ENCODE results near the gene HOMER3. TPM values are rescaled to one million over a fixed set of nuclear protein-coding genes. Genes with fewer than 3 reads are reported as not detected.

HOMER3 gene
- total and polyA plus RNA-seq, 2 experiments from 2014 or later: 16.7 to 38.4 TPM

GRCh38 chr19:18969931-18970659 lies 29.1 kb upstream of the HOMER3 start (continued):
- no peak for TF ChIP-seq ZNF462 (CRISPR knock-in tag; IDR thresholded peaks at IDR 0.05)
- TF ChIP-seq ZNF331 (CRISPR knock-in tag; IDR thresholded peaks at IDR 0.05; ENCODE audit: low read depth): no peak
- TF ChIP-seq STAT1 (IDR thresholded peaks at IDR 0.05; ENCODE audit: unreplicated experiment): no peak
- no peak for TF ChIP-seq EZH2 (IDR thresholded peaks at IDR 0.05; ENCODE audit: low read depth, unreplicated experiment)
- TF ChIP-seq EZH2phosphoT487 (IDR thresholded peaks at IDR 0.05; ENCODE audit: unreplicated experiment): no peak

DNA sequence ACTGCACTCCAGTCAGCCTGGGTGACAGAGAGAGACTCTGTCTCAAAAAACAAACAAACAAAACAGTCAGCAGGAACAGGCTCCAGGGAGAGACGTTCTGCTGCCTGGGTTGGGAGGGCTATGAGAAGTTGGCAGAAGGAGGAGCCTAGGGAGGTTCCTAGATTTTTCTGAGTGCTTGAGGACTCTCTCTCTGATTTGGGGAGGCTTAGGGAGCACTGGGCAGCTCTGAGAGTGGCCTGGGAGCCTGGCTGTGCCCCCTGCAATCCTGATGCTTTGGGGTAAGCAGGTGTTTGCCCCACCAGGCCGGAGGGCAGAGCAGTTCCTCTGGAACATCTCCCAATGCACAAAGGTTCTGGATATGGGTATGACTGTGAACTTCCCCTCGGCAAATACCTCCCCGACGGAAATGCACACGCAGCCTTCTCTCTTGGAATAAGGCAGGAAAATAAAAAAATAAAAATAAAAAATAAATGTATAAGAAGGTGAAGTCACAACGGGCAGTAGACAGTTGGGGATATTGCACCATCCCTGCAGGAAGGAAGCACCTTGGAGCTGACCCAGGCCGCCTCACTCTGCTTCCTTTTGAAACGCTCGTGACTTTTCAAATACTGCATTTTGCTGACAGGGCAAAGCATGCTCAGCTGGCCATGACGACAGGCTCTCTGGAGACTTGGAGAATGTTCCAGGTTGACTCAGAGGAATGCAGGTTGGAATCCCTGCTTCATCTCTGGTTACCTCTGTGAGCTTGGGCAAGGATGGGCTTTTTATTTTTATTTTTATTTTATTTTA lies 26.5 kb upstream of the HOMER3 start:
- no peaks in the 10 kb centered on the region; the same call in 1 of the 2 replicates for H3K4me1 ChIP-seq (ENCODE audit: insufficient read depth)
- peaks cover 11% of the 10 kb centered on the region for H3K27me3 Mint-ChIP-seq (ENCODE audit: insufficient read depth, low read depth, poor library complexity)
- H3F3A ChIP-seq (replicated peaks; ENCODE audit: low read depth): 0 out of 2 replicates have a peak, but pooled peaks cover 3% of the 10 kb centered on the region
- H3K9me3 Mint-ChIP-seq: peaks cover 6% of the 10 kb centered on the region; the same call in 2 of the 3 replicates
- H3K27ac ChIP-seq (ENCODE audit: low read depth): no peak overlapping the region
- no peaks in the 10 kb centered on the region for H3K36me3 ChIP-seq (ENCODE audit: insufficient read depth)
- H4K20me1 ChIP-seq (replicated peaks; ENCODE audit: insufficient read depth): no peaks in the 10 kb centered on the region
- no peak overlapping the region for H3K4me2 ChIP-seq
- H3K79me2 ChIP-seq (replicated peaks; ENCODE audit: insufficient read depth): no peaks in the 10 kb centered on the region
- H3K27me3 ChIP-seq (ENCODE audit: insufficient read depth): no peaks in the 10 kb centered on the region
- no peak overlapping the region for H3K4me3 Mint-ChIP-seq
- no peaks in the 10 kb centered on the region for H3K36me3 Mint-ChIP-seq (ENCODE audit: low read depth)
- H3K9me2 ChIP-seq (ENCODE audit: insufficient read depth): no peaks in the 10 kb centered on the region
- DNase-seq (ENCODE audit: low spot score) (peak; percentile 17), ATAC-seq (no peak)
- H3K4me3 ChIP-seq: no peak overlapping the region
- H3K4me1 Mint-ChIP-seq: peaks cover 4% of the 10 kb centered on the region
- TF ChIP-seq ZNF114 (CRISPR knock-in tag; IDR thresholded peaks at IDR 0.05): no peak
- TF ChIP-seq CTCF (conservative IDR thresholded peaks at IDR 0.05; ENCODE audit: low read depth in 2 of 2): no peak
- TF ChIP-seq ZNF331 (CRISPR knock-in tag; IDR thresholded peaks at IDR 0.05; ENCODE audit: low read depth): no peak
- H2AFZ ChIP-seq: no peak overlapping the region; the same call in 1 of the 2 replicates
- no peak overlapping the region for H3K27ac Mint-ChIP-seq

Data from GM23338 (cell line).